Lower lobe of right lung (tissue), 2 donors: ENCODE results near the gene ATP6V1B1. TPM values are rescaled to one million over a fixed set of nuclear protein-coding genes. Genes with fewer than 3 reads are reported as not detected.

Source experiments
- ATAC-seq, 2 donors: fragments of 200-7000 bp; cut with Tn5 transposase; one replicate each; pipeline ENCODE4 v1.9.1; 2020 to 2022; ENCODE audit warnings: mild to moderate bottlenecking in 2 of 2, moderate library complexity in 2 of 2
- DNase-seq: peaks from one replicate; pipeline ENCODE4 v3.0.0-alpha.2; 2020
- H3K27ac ChIP-seq: fragments of 200-600 bp; one replicate; pipeline ENCODE4 v1.8.0; 2022
- H3K27me3 ChIP-seq: fragments of 200-600 bp; one replicate; pipeline ENCODE4 v1.8.0; 2022; ENCODE audit warnings: low read depth
- H3K36me3 ChIP-seq: fragments of 200-600 bp; one replicate; pipeline ENCODE4 v1.8.0; 2022; ENCODE audit warnings: mild to moderate bottlenecking
- H3K4me1 ChIP-seq: fragments of 200-600 bp; one replicate; pipeline ENCODE4 v1.8.0; 2022
- H3K4me3 ChIP-seq: fragments of 200-600 bp; one replicate; pipeline ENCODE4 v1.8.0; 2022; ENCODE audit warnings: mild to moderate bottlenecking
- H3K9me3 ChIP-seq: fragments of 200-600 bp; one replicate; pipeline ENCODE4 v1.8.0; 2022
- intact Hi-C: fragments of 100-400 bp; cut with DNase I; formaldehyde crosslinking; loops from one replicate; pipeline ENCODE4 v1.11.0; 2022
- total RNA-seq: library from RNA; stranded (reverse); fragmentation: NEBNext Ultra II Directional; extraction: Animal tissue kit (Norgen Biotek cat#: 25700); gene quantifications from one replicate; pipeline ENCODE4 v1.2.1, GENCODE V29; 2021
- TF ChIP-seq, protein P1 (sequence below): fragments of 200-600 bp; IDR thresholded peaks from one replicate; pipeline ENCODE4 v1.8.0; 2022; ENCODE audit warnings: antibody characterized with exemption, mild to moderate bottlenecking
- donor health status: DM: no; HTN: yes; CAD: no; lungs with severe emphysema.

The ATP6V1B1 gene
- total RNA-seq, 1 donor from 2014 or later, result 2.2 TPM

DNA sequence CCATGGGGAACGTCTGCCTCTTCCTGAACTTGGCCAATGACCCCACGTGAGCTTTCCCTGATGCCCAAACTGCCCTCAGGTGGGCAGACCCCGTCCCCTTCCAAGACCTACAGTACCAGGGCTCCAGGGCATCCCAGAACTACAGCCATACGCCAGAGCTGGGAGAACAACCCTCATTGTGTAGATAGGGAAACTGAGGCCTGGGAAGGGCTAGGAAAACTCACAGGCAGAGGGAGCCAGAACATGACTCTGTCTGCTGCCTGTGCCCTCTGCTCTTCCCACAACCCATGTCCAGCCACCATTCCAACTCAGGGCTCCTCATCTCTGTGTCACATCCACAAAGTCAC, 25.9 kb downstream of the ATP6V1B1 start:
- no peak for DNase-seq
- Histone ChIP-seq H3K4me3 (no peak overlapping the region), H3K27ac (no peak overlapping the region), H3K9me3 (no peaks in the 10 kb centered on the region), H3K4me1 (no peaks in the 10 kb centered on the region), H3K27me3 (peaks cover 20% of the 10 kb centered on the region), H3K36me3 (no peaks in the 10 kb centered on the region)
- intact Hi-C loops, result no loop called here
- TF ChIP-seq, protein P1, sequence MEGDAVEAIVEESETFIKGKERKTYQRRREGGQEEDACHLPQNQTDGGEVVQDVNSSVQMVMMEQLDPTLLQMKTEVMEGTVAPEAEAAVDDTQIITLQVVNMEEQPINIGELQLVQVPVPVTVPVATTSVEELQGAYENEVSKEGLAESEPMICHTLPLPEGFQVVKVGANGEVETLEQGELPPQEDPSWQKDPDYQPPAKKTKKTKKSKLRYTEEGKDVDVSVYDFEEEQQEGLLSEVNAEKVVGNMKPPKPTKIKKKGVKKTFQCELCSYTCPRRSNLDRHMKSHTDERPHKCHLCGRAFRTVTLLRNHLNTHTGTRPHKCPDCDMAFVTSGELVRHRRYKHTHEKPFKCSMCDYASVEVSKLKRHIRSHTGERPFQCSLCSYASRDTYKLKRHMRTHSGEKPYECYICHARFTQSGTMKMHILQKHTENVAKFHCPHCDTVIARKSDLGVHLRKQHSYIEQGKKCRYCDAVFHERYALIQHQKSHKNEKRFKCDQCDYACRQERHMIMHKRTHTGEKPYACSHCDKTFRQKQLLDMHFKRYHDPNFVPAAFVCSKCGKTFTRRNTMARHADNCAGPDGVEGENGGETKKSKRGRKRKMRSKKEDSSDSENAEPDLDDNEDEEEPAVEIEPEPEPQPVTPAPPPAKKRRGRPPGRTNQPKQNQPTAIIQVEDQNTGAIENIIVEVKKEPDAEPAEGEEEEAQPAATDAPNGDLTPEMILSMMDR, result no peak
- no peak for ATAC-seq

DNA sequence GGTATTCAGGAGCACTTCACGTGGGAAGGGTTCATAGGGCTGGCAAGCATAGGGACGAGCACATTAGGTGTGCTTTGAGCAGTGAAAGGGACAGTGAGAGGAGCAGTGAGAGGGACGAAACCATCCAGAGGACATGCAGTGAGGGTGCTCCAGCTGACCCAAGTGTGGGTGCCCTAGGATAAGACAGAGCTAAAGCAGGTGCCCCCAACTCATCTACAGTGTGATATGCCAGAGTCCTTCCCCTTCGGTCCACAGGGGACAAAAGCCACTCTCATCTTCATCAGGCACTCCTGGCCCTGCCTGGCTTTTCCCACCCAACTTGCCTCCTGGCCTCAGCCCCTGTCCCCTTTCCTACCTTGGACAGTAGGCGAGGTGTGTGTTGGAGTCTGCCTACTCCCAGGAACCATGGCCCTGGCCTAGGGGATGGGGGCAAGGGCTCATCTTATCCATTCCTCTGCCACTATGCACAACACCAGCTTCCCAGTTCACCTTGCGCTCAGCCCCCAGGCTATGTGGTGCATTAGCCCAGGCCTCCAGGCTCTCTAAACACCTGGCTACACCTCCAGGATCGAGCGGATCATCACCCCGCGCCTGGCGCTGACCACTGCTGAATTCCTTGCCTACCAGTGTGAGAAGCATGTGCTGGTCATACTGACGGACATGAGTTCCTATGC, 26.6 kb downstream of the ATP6V1B1 start:
- Histone ChIP-seq H3K4me3 (no peak overlapping the region), H3K27ac (no peak overlapping the region), H3K36me3 (no peaks in the 10 kb centered on the region), H3K27me3 (peaks cover 20% of the 10 kb centered on the region), H3K4me1 (no peaks in the 10 kb centered on the region), H3K9me3 (no peaks in the 10 kb centered on the region)
- DNase-seq, result no peak
- no peak for ATAC-seq
- intact Hi-C loops, result no loop called here
- TF ChIP-seq, protein P1, result no peak

DNA sequence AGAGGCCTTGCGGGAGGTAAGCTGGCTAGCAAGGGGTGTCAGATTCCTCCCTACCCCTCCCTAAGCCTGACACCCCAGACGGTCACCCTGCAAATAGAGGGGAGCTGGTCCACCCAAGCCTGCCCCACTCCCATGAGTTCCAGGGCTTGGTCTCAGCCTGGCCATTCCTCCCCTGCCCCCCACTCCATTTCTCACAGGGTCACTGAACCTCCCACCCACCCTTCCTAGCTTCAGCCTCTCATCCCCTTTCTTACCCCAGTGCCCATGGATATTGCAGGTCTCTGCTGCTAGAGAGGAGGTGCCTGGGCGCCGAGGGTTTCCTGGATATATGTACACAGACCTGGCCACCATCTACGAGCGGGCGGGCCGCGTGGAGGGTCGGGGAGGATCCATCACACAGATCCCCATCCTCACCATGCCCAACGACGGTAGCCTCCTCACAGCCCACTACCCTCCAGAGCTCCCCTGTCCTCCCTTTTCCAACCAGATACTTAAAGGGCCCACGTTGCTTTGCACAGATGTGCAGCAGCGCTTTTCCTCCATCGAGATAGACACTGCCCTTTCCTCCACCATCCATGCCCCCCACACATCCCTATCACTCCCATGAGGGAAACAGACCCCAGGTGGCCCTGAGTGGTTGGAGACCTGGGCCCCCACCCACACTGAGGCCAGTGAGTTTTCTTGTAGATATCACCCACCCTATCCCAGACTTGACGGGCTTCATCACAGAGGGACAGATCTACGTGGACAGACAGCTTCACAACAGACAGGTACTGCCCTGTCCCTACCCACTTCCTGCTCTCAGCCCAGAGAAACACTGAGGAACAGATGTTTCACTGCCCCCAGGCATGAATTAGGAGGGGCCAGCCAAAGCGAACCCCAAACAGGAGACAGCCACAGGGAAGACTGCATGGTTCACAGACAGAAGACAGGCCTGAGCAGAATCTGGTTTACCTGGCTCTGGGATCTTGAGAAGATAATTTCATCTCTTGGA, 27.5 kb downstream of the ATP6V1B1 start:
- ATAC-seq (no peak), DNase-seq (no peak)
- no peaks in the 10 kb centered on the region for H3K36me3 ChIP-seq
- peaks cover 20% of the 10 kb centered on the region for H3K27me3 ChIP-seq
- intact Hi-C loops, result no loop called here
- TF ChIP-seq, protein P1, result no peak
- no peaks in the 10 kb centered on the region for H3K4me1 ChIP-seq
- no peak overlapping the region for H3K4me3 ChIP-seq
- H3K27ac ChIP-seq, result no peak overlapping the region
- H3K9me3 ChIP-seq, result no peaks in the 10 kb centered on the region

DNA sequence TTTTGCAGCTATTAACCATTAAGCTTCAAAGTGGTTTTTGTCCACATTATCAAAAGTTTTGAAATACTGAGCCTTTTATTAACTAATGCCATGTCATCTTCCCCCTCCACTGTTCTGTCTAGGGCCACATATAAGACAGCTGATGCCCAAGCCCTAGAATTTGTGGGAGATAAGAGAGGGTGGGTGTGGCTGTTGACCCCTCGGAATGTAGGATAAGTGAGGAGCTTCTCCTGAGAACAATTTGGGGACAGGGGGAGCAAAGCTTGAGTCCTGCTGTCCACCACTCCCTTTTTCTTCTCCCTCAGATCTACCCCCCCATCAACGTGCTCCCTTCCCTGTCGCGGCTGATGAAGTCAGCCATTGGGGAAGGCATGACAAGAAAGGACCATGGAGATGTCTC, 28.4 kb downstream of the ATP6V1B1 start:
- H3K36me3 ChIP-seq, result no peaks in the 10 kb centered on the region
- H3K9me3 ChIP-seq, result no peaks in the 10 kb centered on the region
- TF ChIP-seq, protein P1, result no peak
- DNase-seq (no peak), ATAC-seq (no peak)
- peaks cover 20% of the 10 kb centered on the region for H3K27me3 ChIP-seq
- no peaks in the 10 kb centered on the region for H3K4me1 ChIP-seq
- no peak overlapping the region for H3K4me3 ChIP-seq
- no peak overlapping the region for H3K27ac ChIP-seq
- intact Hi-C loops, result no loop called here

DNA sequence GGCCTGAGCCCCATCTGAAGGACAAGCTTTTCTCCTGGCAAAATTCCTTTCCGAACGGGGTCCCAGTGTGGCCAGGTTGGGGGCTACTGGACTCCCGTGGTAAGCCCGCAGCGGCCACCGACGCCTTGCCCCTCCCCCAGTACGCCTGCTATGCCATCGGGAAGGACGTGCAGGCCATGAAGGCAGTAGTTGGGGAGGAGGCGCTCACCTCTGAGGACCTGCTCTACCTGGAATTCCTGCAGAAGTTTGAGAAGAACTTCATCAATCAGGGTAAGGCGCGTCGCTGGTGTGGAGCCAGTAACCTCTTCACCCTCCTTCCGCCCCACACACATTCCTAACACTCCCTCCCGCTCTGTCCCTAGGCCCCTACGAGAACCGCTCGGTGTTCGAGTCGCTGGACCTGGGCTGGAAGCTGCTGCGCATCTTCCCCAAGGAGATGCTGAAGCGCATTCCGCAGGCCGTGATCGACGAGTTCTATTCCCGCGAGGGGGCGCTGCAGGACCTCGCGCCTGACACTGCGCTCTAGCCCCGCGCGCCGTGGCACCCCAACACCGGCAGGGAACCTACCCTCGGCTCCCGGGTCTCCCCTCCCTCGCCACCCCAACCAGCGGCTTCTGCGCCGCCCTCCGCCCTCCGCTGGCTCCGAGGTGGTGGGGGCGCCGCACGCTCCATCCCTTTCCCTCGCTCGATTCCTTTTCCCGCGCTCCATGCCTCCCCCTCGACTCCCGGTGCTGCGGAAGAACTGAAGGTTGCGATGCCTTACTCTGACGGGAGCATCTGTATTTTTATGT, 29.1 kb downstream of the ATP6V1B1 start:
- no peaks in the 10 kb centered on the region for H3K9me3 ChIP-seq
- H3K36me3 ChIP-seq, result no peaks in the 10 kb centered on the region
- DNase-seq (peak; percentile 80), ATAC-seq (peak; percentile 82 to 88)
- TF ChIP-seq, protein P1, result peak; percentile 81
- H3K4me3 ChIP-seq, result peak overlapping the region; percentile 56
- peaks cover 20% of the 10 kb centered on the region for H3K27me3 ChIP-seq
- H3K4me1 ChIP-seq, result no peaks in the 10 kb centered on the region
- H3K27ac ChIP-seq, result no peak overlapping the region
- intact Hi-C loops, result no loop called here
